GM12891 (cell line): ENCODE measurements around the gene TRERF1.

ENCODE experiments used
- PAX5 ChIP-seq: IDR thresholded peaks from 2 replicates; pipeline ENCODE4 v1.6.1; 2011; ENCODE audit warnings: low read length, moderate library complexity, mild to moderate bottlenecking; ENCODE audit not compliant: insufficient read depth, severe bottlenecking
- POLR2A ChIP-seq: IDR thresholded peaks from 2 replicates; pipeline ENCODE4 v1.6.1; 2011; ENCODE audit warnings: low read depth, low read length, control low read depth
- POLR2AphosphoS5 ChIP-seq: IDR thresholded peaks from 2 replicates; pipeline ENCODE4 v1.6.1; 2011; ENCODE audit warnings: low read depth, low read length, control low read depth
- POU2F2 ChIP-seq: IDR thresholded peaks from 2 replicates; pipeline ENCODE4 v1.6.1; 2011; ENCODE audit warnings: low read depth, mild to moderate bottlenecking, control low read depth, low read length, moderate library complexity
- TAF1 ChIP-seq: IDR thresholded peaks from 2 replicates; pipeline ENCODE4 v1.6.1; 2011; ENCODE audit warnings: low read depth, low read length, control low read depth

GRCh38 chr6:42423244-42423643 is 28.5 kb downstream of the TRERF1 start:
- TF ChIP-seq POLR2A = no peak
- no peak for TF ChIP-seq TAF1
- TF ChIP-seq POU2F2 = peak; percentile 70; the same call in 1 of the 2 replicates
- TF ChIP-seq POLR2AphosphoS5 = no peak
- peak; percentile 74 for TF ChIP-seq PAX5
